ENCODE results near the gene IFI27L2.

Gene IFI27L2

DNA sequence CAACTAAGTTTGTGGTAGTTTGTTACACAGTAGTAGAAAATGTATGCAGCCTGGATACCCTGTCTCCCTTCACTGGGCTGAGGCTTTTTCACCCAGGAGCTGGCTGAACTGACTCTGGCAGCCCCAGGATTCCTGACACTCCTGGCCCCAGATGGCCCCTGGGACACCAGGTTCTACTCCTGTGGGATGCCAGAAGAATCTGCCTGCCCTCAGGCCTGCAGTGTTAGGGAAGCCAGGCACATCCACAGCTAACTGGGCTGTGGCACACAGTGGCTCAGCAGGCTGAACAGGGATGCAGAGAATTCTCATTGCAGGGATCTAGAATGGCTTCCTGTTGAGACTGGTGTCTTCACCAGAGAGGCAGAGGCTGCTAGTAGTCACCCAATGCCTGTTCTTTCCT lies 10.3 kb downstream of the IFI27L2 start:
- H2AFZ ChIP-seq (ENCODE audit: low read depth, low read length, severe bottlenecking) = no peak overlapping the region
- H3F3A ChIP-seq (ENCODE audit: insufficient read depth) = no peaks in the 10 kb centered on the region
- H3K27me3 ChIP-seq (ENCODE audit: low read length) = no peaks in the 10 kb centered on the region
- H3K79me2 ChIP-seq (ENCODE audit: insufficient read depth, low read length) = no peaks in the 10 kb centered on the region
- H3K36me3 ChIP-seq (ENCODE audit: low read length) = no peaks in the 10 kb centered on the region
- TF ChIP-seq, protein P1, sequence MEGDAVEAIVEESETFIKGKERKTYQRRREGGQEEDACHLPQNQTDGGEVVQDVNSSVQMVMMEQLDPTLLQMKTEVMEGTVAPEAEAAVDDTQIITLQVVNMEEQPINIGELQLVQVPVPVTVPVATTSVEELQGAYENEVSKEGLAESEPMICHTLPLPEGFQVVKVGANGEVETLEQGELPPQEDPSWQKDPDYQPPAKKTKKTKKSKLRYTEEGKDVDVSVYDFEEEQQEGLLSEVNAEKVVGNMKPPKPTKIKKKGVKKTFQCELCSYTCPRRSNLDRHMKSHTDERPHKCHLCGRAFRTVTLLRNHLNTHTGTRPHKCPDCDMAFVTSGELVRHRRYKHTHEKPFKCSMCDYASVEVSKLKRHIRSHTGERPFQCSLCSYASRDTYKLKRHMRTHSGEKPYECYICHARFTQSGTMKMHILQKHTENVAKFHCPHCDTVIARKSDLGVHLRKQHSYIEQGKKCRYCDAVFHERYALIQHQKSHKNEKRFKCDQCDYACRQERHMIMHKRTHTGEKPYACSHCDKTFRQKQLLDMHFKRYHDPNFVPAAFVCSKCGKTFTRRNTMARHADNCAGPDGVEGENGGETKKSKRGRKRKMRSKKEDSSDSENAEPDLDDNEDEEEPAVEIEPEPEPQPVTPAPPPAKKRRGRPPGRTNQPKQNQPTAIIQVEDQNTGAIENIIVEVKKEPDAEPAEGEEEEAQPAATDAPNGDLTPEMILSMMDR (IDR thresholded peaks at IDR 0.05; ENCODE audit: insufficient read depth, low read length, poor library complexity, severe bottlenecking) = no peak
- TF ChIP-seq EZH2phosphoT487 (conservative IDR thresholded peaks at IDR 0.05; ENCODE audit: low read length) = no peak
- H3K4me2 ChIP-seq (ENCODE audit: low read depth, low read length, poor library complexity, severe bottlenecking) = no peak overlapping the region
- no peak overlapping the region for H3K4me3 ChIP-seq (ENCODE audit: insufficient read depth, low read length, poor library complexity, severe bottlenecking)
- no peak overlapping the region for H3K9ac ChIP-seq (ENCODE audit: low read length)
- no peaks in the 10 kb centered on the region for H3K9me2 ChIP-seq (replicated peaks; ENCODE audit: insufficient read depth, low read length)
- H3K27ac ChIP-seq (ENCODE audit: low read depth, low read length) = no peak overlapping the region
- 0 out of 2 replicates have a peak, but pooled peaks cover 5% of the 10 kb centered on the region for H3K9me3 ChIP-seq (ENCODE audit: insufficient read depth, low read length)
- H4K20me1 ChIP-seq (ENCODE audit: low read depth, low read length) = no peaks in the 10 kb centered on the region

DNA sequence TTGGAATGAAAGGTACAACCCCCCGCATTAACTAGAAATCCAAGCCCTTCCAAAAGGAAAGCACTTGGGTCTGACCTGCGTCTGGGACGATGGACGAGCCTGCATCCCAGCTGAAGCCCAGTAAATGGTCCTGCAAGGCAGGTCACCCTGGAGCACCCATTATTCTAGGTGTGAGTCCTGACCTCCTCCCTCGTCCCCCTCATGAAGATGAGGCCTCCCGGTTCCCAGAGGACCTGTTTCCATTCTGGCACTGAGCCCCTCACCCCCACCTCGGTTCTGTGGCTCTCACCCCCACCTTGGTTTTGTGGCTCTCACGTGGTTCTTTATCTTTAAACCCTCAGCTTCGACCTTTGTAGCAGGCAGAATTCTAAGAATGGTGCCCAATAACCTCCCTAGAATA lies 11.5 kb downstream of the IFI27L2 start:
- Histone ChIP-seq H3K9me2 (replicated peaks; ENCODE audit: insufficient read depth, low read length) (no peaks in the 10 kb centered on the region), H3F3A (ENCODE audit: insufficient read depth) (no peaks in the 10 kb centered on the region), H3K9ac (ENCODE audit: low read length) (no peak overlapping the region), H2AFZ (ENCODE audit: low read depth, low read length, severe bottlenecking) (no peak overlapping the region), H3K9me3 (ENCODE audit: insufficient read depth, low read length) (0 out of 2 replicates have a peak, but pooled peaks cover 5% of the 10 kb centered on the region), H3K36me3 (ENCODE audit: low read length) (no peaks in the 10 kb centered on the region), H4K20me1 (ENCODE audit: low read depth, low read length) (no peaks in the 10 kb centered on the region), H3K27me3 (ENCODE audit: low read length) (no peaks in the 10 kb centered on the region), H3K79me2 (ENCODE audit: insufficient read depth, low read length) (no peaks in the 10 kb centered on the region), H3K4me2 (ENCODE audit: low read depth, low read length, poor library complexity, severe bottlenecking) (no peak overlapping the region), H3K27ac (ENCODE audit: low read depth, low read length) (no peak overlapping the region), H3K4me3 (ENCODE audit: insufficient read depth, low read length, poor library complexity, severe bottlenecking) (no peak overlapping the region)
- no peak for TF ChIP-seq EZH2phosphoT487 (conservative IDR thresholded peaks at IDR 0.05; ENCODE audit: low read length)
- TF ChIP-seq, protein P1 (IDR thresholded peaks at IDR 0.05; ENCODE audit: insufficient read depth, low read length, poor library complexity, severe bottlenecking) = no peak

DNA sequence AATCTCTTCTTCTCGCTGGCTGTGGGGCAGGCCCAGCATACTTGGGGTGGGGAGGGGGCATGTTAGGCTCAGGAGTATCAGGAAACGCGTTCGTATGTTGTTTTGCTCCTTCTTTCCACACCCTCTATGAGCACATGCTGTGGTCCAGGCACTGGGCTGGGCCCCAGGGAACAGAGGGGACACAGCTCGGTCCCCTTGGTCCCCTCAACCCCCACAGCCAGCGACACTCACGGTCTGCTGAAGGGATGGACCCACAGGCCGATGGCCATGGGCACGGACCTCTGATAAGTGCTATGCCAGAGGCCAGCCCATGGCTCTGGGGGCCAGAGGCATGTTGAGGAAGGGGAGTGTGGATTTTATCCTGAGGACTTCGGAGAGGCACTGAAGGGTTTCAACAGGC lies 12.7 kb downstream of the IFI27L2 start:
- Histone ChIP-seq H3K9me2 (replicated peaks; ENCODE audit: insufficient read depth, low read length) (no peaks in the 10 kb centered on the region), H2AFZ (ENCODE audit: low read depth, low read length, severe bottlenecking) (no peak overlapping the region), H3K79me2 (ENCODE audit: insufficient read depth, low read length) (no peaks in the 10 kb centered on the region), H3F3A (ENCODE audit: insufficient read depth) (no peaks in the 10 kb centered on the region), H3K4me3 (ENCODE audit: insufficient read depth, low read length, poor library complexity, severe bottlenecking) (no peak overlapping the region), H3K27me3 (ENCODE audit: low read length) (no peaks in the 10 kb centered on the region), H3K9ac (ENCODE audit: low read length) (no peak overlapping the region), H3K36me3 (ENCODE audit: low read length) (no peaks in the 10 kb centered on the region), H3K4me2 (ENCODE audit: low read depth, low read length, poor library complexity, severe bottlenecking) (no peak overlapping the region), H4K20me1 (ENCODE audit: low read depth, low read length) (no peaks in the 10 kb centered on the region), H3K9me3 (ENCODE audit: insufficient read depth, low read length) (0 out of 2 replicates have a peak, but pooled peaks cover 5% of the 10 kb centered on the region), H3K27ac (ENCODE audit: low read depth, low read length) (no peak overlapping the region)
- TF ChIP-seq, protein P1 (IDR thresholded peaks at IDR 0.05; ENCODE audit: insufficient read depth, low read length, poor library complexity, severe bottlenecking) = no peak
- TF ChIP-seq EZH2phosphoT487 (conservative IDR thresholded peaks at IDR 0.05; ENCODE audit: low read length) = no peak
